ENCODE data around the gene PRKCB. TPM values are rescaled to one million over a fixed set of nuclear protein-coding genes. Genes with fewer than 3 reads are reported as not detected.

The PRKCB gene
- total RNA-seq, 3 donors from 2014 or later = 1.3 to 5.3 (median 4.7) TPM

DNA sequence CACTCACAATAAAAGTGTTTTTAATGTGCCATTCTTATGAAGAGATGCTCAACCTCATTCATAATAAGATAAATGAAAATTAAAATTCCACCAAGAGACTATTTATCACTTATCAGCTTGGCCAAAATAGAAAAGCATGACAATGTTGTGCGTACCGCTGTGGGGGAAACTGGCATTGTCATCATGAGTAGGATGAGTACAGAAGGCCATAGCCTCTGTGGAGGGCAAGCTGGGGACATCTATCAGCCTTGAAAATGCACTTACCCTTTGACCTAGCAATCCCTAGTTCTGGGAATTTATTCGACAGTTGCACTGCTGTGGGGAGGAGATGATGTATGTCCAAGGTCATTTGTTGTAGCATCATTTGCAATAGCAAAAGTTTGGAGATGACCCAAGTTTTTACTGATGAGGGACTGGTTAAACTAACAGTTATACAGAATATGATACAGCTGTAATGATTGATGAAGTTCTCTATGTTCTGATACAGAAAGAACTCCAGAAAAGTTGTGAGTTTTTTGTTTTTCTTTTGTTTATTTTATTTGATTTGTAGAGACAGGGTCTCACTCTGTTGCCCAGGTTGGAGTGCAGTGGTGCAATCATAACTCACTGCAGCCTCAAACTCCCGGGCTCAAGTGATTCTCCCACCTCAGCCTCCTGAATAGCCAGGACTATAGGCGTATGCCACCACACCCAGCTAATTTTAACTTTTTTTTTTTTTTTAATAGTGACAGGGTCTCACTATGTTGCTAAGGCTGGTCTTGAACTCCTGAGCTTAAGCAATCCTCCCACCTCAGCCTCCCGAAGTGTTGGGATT, 13.7 kb upstream of the PRKCB start:
- H3K27me3 ChIP-seq = peaks cover 0 to 12% of the 10 kb centered on the region in 2 donors
- no peaks in the 10 kb centered on the region for H3K4me1 ChIP-seq
- H3K36me3 ChIP-seq = no peaks in the 10 kb centered on the region
- H3K27ac ChIP-seq = no peak overlapping the region
- DNase-seq (ENCODE audit: low spot score in 2 of 2) = no peak
- no peaks in the 10 kb centered on the region for H3K9me3 ChIP-seq
- intact Hi-C loops (cut with DNase I; ENCODE audit: low total_unique reads) = no loop called here
- H3K4me3 ChIP-seq = no peak overlapping the region
- no peak for TF ChIP-seq POLR2AphosphoS5 (IDR thresholded peaks at IDR 0.05)
- TF ChIP-seq POLR2A (IDR thresholded peaks at IDR 0.05) = no peak
- TF ChIP-seq, protein P1, sequence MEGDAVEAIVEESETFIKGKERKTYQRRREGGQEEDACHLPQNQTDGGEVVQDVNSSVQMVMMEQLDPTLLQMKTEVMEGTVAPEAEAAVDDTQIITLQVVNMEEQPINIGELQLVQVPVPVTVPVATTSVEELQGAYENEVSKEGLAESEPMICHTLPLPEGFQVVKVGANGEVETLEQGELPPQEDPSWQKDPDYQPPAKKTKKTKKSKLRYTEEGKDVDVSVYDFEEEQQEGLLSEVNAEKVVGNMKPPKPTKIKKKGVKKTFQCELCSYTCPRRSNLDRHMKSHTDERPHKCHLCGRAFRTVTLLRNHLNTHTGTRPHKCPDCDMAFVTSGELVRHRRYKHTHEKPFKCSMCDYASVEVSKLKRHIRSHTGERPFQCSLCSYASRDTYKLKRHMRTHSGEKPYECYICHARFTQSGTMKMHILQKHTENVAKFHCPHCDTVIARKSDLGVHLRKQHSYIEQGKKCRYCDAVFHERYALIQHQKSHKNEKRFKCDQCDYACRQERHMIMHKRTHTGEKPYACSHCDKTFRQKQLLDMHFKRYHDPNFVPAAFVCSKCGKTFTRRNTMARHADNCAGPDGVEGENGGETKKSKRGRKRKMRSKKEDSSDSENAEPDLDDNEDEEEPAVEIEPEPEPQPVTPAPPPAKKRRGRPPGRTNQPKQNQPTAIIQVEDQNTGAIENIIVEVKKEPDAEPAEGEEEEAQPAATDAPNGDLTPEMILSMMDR (IDR thresholded peaks at IDR 0.05) = no peak

DNA sequence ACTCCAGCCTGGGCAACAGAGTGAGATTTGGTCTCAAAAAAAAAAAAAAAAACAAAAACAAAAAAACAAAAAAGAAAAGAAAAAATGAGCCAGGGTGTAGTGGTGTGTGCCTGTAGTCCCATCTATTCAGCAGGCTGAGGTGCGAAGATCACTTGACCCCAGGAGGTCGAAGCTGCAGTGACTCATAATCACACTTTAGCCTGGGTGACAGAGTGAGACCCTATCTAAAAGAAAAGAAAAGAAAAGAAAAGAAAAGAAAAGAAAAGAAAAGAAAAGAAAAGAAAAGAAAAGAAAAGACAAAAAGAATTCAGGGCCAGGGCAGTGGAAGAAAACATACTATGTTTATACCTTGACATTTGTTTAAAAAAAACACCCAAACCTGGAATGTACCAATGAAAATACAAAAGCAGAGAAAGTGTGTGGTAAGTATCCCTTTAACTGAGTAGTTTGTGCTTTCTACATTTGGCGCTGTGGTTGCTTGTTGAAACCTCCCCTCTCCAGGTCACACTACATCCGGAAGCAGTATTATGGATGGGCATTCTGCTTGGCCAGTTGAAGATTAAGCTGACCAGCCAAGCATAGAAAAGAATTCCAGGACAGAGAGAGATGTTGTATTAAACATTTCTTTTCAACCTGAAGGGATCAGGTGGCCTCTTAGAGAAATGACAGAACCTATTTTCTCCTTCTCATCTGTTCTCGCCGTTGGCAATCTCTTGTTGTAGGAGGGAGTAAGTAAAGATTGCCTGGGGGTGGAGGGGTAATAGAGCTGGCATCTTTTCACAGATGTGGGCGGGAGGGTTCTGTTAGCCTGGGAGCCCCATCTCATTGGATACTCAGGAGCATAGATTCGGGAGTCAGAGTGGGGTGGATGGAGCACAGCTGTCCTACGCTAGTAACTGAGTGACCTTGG, 12.1 kb upstream of the PRKCB start:
- no peaks in the 10 kb centered on the region for H3K36me3 ChIP-seq
- intact Hi-C loops (cut with DNase I; ENCODE audit: low total_unique reads) = no loop called here
- no peak for DNase-seq (ENCODE audit: low spot score in 2 of 2)
- no peak overlapping the region for H3K27ac ChIP-seq
- peaks cover 0 to 3% of the 10 kb centered on the region in 2 donors for H3K9me3 ChIP-seq
- H3K27me3 ChIP-seq = peaks cover 0 to 5% of the 10 kb centered on the region in 2 donors
- H3K4me3 ChIP-seq = no peak overlapping the region
- H3K4me1 ChIP-seq = no peaks in the 10 kb centered on the region
- TF ChIP-seq POLR2AphosphoS5 (IDR thresholded peaks at IDR 0.05) (no peak), POLR2A (IDR thresholded peaks at IDR 0.05) (no peak)
- TF ChIP-seq, protein P1 (IDR thresholded peaks at IDR 0.05) = no peak

DNA sequence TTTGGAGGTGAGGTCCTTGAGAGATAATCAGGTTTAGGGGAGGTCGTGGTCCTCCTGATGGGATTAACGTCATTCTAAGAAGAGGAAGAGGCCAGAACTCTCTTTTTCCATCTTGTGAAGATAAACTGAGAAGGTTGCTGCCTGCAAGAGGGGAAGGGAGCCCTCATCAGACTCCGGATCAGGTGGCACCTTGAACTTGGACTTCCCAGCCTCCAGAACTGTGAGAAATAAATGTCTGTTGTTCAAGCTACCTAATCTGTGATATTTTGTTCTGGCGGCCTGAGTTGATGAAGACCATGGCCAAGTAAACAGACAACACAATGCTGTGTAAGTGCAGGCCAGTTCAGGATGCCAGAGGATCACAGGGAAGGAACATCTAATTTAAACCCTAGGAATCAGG, 10.9 kb upstream of the PRKCB start:
- Histone ChIP-seq H3K27me3 (peaks cover 0 to 5% of the 10 kb centered on the region in 2 donors), H3K9me3 (peaks cover 0 to 13% of the 10 kb centered on the region in 2 donors), H3K4me3 (no peak overlapping the region), H3K4me1 (no peaks in the 10 kb centered on the region), H3K27ac (no peak overlapping the region), H3K36me3 (no peaks in the 10 kb centered on the region)
- TF ChIP-seq, protein P1 (IDR thresholded peaks at IDR 0.05) = no peak
- TF ChIP-seq POLR2AphosphoS5 (IDR thresholded peaks at IDR 0.05) (no peak), POLR2A (IDR thresholded peaks at IDR 0.05) (no peak)
- intact Hi-C loops (cut with DNase I; ENCODE audit: low total_unique reads) = no loop called here
- no peak for DNase-seq (ENCODE audit: low spot score in 2 of 2)

DNA sequence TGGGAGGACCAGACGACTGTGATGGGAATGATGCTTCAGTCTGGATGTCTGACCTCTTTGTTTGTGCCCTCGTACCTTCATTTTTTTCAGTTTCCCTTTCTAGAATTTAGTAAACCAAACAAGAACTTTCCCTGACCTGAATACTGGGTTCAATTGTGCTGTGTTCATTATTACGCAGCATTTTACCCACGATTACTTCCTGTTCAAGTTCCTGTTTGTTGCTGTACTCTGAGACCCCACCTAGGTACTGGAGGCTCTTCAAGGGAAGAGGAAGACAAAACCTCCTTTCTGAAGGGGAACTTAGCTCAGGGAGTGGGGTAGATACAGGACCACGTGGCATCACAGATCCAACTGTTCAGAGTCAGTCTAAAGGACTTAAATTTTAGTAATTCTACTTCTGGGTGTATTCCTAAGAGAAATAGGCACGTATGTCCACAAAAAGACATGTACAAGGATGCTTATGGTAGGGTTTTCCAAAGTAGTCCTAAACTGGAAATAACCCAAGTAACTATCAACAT, 9.2 kb upstream of the PRKCB start:
- Histone ChIP-seq H3K4me3 (no peak overlapping the region), H3K36me3 (no peaks in the 10 kb centered on the region), H3K9me3 (peaks cover 0 to 21% of the 10 kb centered on the region in 2 donors), H3K27ac (no peak overlapping the region), H3K4me1 (no peaks in the 10 kb centered on the region), H3K27me3 (no peaks in the 10 kb centered on the region)
- DNase-seq (ENCODE audit: low spot score in 2 of 2) = no peak
- TF ChIP-seq, protein P1 (IDR thresholded peaks at IDR 0.05) = no peak
- TF ChIP-seq POLR2A (IDR thresholded peaks at IDR 0.05) = no peak
- no peak for TF ChIP-seq POLR2AphosphoS5 (IDR thresholded peaks at IDR 0.05)
- intact Hi-C loops (cut with DNase I; ENCODE audit: low total_unique reads) = no loop called here
